ENCODE measurements around the gene PRRT1B.

DNA sequence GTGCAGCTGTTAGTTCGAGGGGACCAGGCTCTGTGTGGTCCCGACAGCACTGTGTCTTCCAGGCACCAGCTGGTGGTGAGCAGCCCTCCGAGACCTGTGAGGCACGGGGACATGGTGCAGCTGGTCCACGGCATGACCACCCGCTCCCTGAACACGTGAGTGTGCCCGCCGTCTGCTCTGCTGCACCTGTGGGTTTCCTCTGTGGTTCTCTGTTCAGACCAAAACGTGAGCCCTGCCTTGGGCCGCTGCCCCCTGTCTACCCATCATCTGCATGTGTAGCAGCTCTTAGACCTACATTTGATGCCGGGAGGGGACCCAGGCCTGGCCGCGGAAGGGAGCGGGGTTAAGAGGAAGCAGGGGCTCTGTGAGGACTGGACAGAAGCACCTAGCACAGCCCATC lies 32.1 kb upstream of the PRRT1B start:
- TF ChIP-seq CTCF (IDR thresholded peaks at IDR 0.05) (no peak), EP300 (IDR thresholded peaks at IDR 0.05; ENCODE audit: low read depth) (no peak)

All from transverse colon (tissue), 3 donors.